ENCODE data around the gene TMEM8B.

TMEM8B gene

GRCh38 chr9:35829084-35829763 lies at the start of gene TMEM8B:
Gene TMEM8B (plus strand): TSS chr9:35829228. CDS start chr9:35829448, 220 bp downstream.
- peak; percentile 83 to 94 (median 84) for DNase-seq (ENCODE audit: low read depth in 3 of 3, low spot score in 1 of 3)

GRCh38 chr9:35781066-35781465 lies 48.0 kb upstream of the TMEM8B start:
- no peak for DNase-seq (ENCODE audit: low read depth in 3 of 3, low spot score in 1 of 3)

GRCh38 chr9:35783418-35783817 lies 45.6 kb upstream of the TMEM8B start:
- no peak for DNase-seq (ENCODE audit: low read depth in 3 of 3, low spot score in 1 of 3)

GRCh38 chr9:35789541-35789940 lies 39.5 kb upstream of the TMEM8B start:
- DNase-seq (ENCODE audit: low read depth in 3 of 3, low spot score in 1 of 3): no peak

- DNase-seq (ENCODE audit: low read depth in 3 of 3, low spot score in 1 of 3): no peak
These were observed 39.0 kb upstream of the TMEM8B start for GRCh38 chr9:35790025-35790384.

- peak in 2 of 3 donors; percentile 11 to 14 for DNase-seq (ENCODE audit: low read depth in 3 of 3, low spot score in 1 of 3)
These were observed 38.4 kb upstream of the TMEM8B start for GRCh38 chr9:35790385-35791296.

GRCh38 chr9:35791297-35791921 lies 37.6 kb upstream of the TMEM8B start, which contains the start of gene NPR2:
Gene NPR2 (plus strand): TSS chr9:35791591. CDS start chr9:35792409, 818 bp downstream.
- no peak for DNase-seq (ENCODE audit: low read depth in 3 of 3, low spot score in 1 of 3)

- DNase-seq (ENCODE audit: low read depth in 3 of 3, low spot score in 1 of 3): no peak
These were observed 36.8 kb upstream of the TMEM8B start for GRCh38 chr9:35792024-35792813.

GRCh38 chr9:35792826-35793225 lies 36.2 kb upstream of the TMEM8B start:
- no peak for DNase-seq (ENCODE audit: low read depth in 3 of 3, low spot score in 1 of 3)

- DNase-seq (ENCODE audit: low read depth in 3 of 3, low spot score in 1 of 3): no peak
These were observed 35.6 kb upstream of the TMEM8B start for GRCh38 chr9:35793461-35793860.

GRCh38 chr9:35795695-35796094 lies 33.3 kb upstream of the TMEM8B start:
- no peak for DNase-seq (ENCODE audit: low read depth in 3 of 3, low spot score in 1 of 3)

- no peak for DNase-seq (ENCODE audit: low read depth in 3 of 3, low spot score in 1 of 3)
These were observed 31.5 kb upstream of the TMEM8B start for GRCh38 chr9:35797311-35798109.

- DNase-seq (ENCODE audit: low read depth in 3 of 3, low spot score in 1 of 3): peak in 1 of 3 donors; percentile 16
These were observed 30.2 kb upstream of the TMEM8B start for GRCh38 chr9:35798658-35799374.

- no peak for DNase-seq (ENCODE audit: low read depth in 3 of 3, low spot score in 1 of 3)
These were observed 28.5 kb upstream of the TMEM8B start for GRCh38 chr9:35800530-35800929.

GRCh38 chr9:35801328-35802128 lies 27.5 kb upstream of the TMEM8B start:
- DNase-seq (ENCODE audit: low read depth in 3 of 3, low spot score in 1 of 3): no peak

- DNase-seq (ENCODE audit: low read depth in 3 of 3, low spot score in 1 of 3): no peak
These were observed 22.9 kb upstream of the TMEM8B start for GRCh38 chr9:35806101-35806500.

GRCh38 chr9:35808433-35808832 lies 20.6 kb upstream of the TMEM8B start:
- DNase-seq (ENCODE audit: low read depth in 3 of 3, low spot score in 1 of 3): no peak

GRCh38 chr9:35810122-35810521 lies 18.9 kb upstream of the TMEM8B start:
- no peak for DNase-seq (ENCODE audit: low read depth in 3 of 3, low spot score in 1 of 3)
